Stimulated activated CD4-positive, alpha-beta T cell treated with anti-CD3 and anti-CD28 coated beads, Interleukin-1b, Interleukin-23, amount 100 ng/mL, for 1 hour (primary cell): ENCODE measurements around the gene GMDS.

ENCODE experiments used
- DNase-seq, 2 donors: peaks; one replicate each; pipeline ENCODE4 v3.0.0-alpha.2; 2020; ENCODE audit warnings: low read depth in 2 of 2

GMDS gene

DNA sequence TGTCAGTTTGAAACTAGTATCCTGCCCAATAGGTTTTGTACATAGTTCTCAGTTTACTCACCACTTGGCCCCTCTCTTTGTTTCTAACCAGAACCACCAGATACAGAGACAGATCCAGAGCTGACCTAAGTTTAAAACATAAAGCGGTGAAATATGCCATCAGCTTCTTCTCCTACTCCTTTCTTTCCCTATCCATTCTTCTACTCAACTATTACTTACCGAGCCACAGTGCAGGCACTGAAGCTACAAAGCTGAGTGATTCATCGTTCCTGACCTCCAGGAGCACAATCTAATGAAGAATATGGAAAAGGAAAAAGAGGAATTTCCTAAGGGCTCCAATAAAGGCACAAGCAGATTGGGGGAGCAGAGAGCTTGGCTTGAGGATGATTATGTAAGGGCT is 349.7 kb downstream of the GMDS start:
- DNase-seq, result no peak

DNA sequence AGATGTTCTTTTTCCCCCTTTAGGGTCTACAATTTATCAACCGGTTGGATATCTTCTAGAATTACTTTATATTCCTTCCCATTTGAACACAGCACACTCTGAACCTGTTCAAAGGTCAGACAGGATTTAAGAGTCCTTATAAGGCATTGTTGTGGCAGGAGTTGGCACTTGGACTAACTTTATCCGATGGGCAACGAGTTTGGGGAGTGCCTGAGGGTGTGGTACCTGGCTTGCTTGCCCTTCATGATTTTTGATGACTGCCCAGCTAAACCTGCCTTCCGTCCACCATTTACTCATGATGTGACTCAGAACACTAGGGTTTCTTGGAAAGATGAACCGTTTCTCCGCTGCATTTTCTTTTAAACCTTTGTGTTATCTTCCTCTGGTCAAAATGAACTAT is 350.5 kb downstream of the GMDS start:
- no peak for DNase-seq

DNA sequence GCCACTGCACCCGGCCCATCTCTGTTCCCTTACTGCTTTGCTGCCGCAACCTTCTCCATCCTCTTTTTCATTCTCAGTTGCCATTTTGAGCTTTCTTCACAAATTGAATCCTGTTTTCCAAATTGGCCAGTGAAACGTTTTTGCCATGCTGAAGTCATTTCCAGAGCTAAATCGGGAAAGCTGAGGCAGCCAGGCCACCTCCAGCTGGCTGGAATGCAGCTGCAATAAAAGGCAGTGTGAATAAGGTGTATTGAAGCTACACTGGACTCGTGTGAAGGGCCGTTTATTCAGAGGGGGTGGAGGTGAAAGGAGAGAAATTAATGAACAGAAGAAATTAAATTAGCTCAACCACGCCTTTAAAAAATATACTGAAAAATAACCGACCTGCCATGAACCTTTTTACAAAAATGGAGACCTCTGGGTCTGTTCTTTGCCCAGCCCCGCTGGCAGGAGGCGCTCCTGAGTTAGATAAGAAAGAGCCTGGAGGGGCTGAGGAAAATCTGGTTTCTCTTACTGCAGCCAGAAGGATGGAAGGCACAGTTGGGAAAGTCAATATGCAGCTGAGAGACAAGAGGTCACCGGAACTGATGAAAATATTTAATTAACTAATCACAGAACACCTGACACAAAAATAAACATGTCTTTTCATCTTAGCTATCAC is 351.8 kb downstream of the GMDS start:
- DNase-seq, result no peak

DNA sequence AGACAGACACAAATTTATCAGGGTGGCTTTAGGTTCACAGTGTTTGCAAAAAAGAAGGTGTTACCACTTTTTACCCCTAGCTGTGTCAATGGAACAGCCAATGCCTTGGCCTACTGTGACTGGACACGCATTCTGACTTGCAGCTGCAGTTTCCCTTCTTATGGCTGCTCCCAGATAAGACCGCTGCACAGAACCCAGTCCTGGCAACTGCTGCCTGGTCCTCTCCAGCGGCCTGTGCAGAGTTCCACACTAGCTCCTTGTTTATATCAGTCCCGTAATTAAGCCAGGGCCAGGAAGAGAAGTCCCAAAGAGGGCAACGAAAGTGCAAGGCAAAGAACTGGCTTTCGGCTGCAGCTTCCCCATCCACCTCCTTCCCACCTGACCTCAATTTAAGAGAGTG is 352.7 kb downstream of the GMDS start:
- no peak for DNase-seq

DNA sequence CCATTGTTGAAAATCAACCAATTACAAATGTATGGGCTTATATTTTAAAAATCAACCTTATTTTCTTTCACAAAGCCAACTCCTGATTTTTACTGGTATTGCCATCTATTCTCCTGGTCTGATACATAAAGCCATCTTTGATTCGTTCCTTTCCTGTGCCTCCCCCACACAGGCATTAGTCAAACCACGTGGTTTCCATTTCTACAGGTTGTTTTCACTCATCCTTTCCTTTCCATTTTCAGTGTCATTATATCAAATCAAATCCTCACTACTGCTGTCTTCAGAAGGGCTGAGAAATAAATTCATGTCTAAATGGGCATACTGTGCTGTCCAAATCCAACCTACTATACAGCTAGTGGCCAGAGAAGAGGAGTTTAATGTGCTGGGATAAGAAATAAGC is 354.4 kb downstream of the GMDS start:
- no peak for DNase-seq

DNA sequence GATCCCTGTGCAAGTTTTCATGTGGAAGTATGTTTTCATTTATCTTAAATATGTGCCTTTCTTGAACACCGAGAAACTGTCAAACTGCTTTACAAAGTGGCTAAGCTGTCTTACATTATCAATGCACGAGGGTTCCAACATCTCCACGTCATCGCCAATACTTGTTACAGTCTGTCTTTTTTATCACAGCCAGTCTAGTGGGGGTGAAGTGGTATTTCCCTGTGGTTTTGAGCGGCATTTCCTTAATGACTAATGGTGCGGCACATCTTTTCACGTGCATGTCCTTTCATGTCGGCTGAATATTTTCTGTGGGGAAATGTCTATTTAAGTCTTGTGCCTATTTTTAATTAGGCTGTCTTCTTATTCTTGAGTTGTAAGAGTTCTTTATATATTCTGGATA is 355.3 kb downstream of the GMDS start:
- no peak for DNase-seq

DNA sequence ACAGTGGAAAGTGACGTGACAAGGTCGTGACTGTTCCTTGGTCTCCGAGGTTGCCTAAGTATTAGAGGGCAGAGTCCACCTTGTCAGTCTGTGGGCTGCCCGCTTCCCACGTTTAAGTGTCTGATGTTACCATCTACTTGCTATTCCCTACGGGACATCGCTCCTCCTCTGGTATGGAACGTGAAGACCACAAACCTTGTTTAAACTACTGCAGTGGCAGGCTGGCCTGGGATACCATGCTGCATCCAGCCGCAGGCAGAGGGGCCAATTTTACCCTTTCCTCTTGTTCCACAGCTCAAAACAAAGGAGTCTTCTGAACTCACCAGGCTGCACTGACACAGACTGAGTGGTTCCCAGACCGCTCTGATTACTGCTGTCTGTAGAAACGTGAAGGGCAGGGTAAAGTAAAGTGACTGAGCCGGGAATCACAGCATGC is 359.8 kb downstream of the GMDS start:
- no peak for DNase-seq

DNA sequence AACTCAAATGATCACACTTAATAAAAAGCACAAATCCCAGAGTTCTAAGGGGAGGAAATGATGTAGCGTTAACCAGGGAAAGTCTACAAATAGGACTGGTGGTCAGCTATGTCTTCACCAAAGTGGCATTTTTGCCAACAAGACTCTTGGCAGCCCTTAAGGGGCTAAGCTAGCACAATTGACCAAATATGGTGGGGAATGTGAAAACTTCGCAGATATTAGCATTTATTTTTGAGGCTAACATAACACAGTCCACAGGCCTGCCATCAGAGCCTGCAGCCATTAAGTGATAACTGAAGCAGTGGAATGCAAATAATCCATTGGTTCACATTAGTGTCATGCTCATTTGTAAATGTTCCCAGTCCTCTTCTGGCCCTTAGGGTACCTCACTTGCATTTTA is 361.1 kb downstream of the GMDS start:
- DNase-seq, result no peak

DNA sequence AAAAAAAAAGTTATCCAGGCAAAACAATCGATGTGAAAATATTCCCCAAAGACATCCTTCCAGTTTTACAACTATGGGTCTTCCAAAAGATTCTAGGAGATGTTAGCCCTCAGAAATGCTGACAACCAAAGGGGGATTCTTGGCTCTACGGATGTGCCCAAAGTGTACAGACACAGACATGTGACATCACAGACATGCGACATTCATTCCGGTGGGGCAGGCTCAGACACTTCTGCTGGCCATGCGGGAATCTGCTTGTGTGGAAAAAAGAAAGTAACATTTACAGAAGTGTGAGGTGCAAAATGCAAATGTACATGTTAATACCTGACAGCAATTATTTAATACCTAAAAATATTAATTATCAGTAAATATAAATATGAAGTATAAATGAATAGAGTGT is 367.1 kb downstream of the GMDS start:
- DNase-seq, result no peak

DNA sequence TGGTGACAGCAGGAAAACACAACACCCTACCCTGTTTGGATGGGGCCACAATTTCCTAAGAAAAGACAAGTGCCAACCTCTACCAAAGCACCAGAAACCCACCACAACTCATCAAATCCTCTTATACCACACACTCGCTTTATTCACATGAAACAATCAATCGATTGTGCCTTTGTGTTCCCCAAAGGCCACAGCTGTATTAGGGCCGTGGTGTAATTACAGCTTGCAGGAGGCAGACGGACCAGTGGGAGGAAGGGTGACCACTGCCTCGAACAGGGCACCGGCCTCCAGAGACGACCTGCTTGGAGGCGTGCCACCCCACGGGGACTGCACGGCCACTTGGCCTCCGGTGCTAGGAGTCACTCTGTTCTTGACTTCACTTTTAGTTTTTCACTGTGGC is 371.6 kb downstream of the GMDS start:
- DNase-seq, result no peak

DNA sequence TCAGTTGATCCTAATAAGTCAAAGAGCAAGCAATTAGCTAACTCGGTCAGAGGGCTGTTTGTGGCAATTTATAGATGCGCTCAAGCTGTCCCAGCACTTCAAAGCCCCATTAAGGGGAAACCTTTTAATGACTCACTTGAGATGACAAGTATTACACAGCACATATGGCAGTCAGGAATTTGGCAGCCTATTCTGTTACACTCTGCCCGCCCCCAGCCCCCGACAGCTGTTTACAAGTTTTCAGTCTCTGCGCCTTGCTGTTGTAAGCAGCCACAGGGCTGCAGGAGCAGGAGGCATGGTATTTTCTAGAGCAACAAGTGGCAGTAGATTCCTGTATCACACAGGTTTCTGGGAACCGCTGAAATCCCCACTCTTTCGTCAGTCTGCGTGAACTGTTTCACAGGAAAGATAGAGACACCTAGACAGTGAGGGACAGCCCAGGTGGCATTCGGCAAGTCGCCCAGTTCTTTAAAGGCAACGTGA is 372.7 kb downstream of the GMDS start:
- no peak for DNase-seq

DNA sequence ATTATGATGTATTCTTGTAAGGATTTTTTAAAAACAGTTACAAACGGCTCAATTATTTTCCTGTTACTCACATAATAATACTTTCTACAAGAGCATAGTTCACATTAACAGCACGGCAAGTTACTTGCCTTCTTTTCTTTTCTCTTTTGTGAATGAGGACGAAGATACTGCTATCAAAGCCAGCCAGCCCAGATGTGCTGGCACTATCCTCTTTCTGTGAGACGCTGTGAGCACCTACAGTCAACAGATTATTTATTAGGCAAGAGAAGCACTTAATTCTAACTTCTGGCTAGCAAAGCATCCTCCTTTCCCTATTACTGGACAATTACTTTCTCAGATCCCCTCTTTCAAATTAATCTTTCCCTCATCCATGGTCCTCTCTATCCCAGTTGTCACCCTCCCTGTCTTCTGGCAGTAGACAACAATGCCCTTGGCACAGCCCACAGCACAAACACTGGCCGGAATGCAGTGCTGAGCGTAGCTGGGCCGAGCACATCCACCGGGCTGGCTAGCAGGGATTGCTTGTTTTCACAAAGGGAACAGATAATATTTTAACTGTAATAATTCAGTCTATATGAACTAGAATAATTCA is 373.6 kb downstream of the GMDS start:
- DNase-seq, result no peak

DNA sequence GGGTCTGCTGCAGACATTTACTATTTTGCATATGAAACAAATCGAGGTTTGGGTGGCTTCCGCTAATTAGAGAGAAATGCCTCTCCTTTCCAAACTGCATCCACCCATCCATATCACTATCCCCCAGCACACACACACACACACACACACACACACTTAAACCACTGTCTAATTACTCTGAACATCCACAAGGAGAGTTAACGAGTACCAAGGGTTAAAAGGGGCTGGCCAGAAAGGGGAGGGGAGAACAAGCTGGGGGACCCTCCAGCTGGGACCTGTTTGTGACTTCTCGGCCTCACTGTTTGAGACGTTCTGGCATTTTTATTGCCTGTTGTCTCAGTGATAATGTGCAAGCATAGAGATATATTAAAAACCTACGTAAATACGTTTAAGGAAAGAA is 374.5 kb downstream of the GMDS start:
- no peak for DNase-seq

DNA sequence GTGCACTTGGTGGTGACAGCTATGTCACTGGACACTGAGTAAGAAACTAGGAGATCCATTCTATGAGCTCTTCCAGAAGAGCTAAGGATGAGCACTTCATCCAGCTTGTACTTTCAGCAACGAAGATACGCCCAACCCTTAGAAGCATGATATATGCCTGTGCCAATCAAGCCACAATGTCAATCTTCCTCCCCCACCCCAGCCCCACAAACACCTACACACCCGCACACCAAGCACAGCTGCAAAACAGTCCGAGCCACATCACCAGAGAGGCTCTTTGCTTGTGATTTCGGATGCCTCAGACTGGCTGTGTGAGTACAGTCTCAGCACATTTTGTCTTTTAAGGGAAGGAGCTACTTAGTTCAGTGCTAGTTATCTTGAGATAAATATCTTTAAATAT is 375.2 kb downstream of the GMDS start:
- DNase-seq, result no peak

DNA sequence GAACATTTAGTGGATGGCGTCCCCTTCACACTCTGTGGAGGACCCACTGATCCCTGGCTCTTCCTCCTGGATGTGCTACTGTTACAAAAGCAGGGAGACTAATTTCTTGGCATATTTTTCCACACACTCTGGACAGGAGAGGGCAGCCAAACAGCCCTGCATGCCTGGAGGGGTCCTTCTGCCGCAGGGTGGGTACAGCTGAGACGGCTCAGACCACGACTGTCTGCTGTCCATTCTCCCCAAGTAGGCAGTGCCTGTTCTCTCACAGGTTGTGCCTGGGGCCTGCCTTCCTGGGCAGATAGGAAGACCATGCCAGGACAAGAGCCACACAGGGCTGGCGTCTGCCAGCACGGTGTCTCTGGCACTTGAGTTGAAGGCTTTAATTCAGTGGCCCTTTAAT is 375.6 kb downstream of the GMDS start:
- no peak for DNase-seq

DNA sequence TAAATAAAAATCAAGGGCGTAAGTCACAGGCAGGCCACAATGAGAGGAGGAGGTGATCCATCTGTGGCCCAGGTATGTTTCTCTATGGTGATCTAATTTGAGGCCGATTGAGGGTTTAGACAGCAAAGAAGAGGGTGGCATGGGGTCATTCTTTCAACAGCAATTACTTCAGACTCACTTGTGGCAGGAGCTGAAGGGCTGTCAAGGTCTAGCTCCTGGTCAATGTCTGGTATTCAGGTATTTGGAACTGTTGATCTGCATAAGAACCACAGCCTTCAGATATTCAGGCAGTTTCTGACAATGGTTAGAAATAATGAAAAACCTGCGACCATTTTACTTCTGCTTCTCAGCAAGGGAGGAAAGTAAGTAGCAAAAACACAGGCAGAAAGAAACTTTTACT is 376.1 kb downstream of the GMDS start:
- DNase-seq, result no peak

DNA sequence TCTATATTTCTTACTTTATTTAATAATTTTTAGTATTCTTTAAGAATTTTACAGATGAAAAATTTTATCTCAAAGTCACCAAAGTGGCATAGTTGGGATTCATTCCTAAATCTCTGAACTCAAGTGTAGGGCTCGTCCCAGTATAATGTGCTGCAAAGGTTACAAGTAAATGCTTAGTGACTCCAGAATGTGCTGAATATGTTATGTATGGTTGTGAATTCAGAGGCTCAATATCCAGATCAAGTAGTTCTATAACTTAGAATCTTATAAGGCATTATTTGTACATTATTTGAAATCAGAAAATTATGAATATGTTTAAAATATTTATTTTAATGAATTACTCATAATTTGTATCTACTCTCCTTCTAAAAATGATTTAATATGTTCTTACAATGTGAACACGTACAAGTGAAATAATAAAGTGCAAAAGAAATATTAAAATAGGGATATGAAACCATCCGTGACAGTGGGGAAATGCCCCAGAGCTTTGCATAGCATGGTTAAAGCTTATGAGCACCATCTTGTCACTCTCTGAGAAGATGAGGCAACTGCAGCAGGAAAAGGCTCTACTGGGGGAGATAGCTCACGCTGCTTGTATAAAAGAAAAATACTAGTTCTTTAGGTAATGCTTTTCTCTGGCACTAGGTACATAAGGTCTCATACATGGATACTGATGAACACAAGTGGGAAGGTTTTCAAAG is 376.7 kb downstream of the GMDS start:
- no peak for DNase-seq

DNA sequence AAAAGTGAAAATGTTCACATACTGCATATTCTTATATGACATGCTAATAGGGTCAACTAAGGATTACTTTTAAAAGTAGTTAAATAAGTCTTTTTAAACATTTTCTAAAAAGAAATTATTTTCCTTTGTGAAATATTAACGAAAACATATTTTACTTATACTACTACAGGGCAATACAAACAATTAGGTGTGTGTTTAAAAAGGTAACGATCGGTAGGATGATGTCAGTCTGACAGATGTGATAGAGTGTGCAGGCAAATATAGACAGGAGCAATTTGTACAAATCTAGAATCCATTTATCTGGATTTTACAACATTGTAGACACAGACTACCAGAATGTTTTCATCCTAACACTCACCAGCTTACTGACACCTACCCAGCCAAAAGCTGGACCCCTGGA is 378.2 kb downstream of the GMDS start:
- DNase-seq, result no peak

DNA sequence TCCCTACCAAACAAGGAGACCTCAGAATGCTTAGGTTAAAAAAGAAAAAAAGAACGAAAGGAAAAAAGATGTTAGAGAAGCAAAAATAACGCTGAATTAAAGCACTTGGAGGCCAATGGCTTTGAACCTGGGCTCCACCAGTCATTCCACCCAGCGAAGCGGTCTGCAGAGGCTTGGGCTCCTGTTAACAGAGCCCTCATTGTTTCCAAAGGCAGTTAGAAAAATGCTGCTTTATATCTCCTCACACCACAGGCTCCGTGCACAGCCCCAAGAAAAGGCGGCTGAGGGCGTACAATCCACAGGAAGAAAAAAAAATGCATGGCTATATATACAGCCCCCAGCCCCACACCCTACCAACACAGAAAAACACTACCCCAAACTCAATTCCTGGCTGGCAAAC is 379.8 kb downstream of the GMDS start:
- DNase-seq, result no peak

DNA sequence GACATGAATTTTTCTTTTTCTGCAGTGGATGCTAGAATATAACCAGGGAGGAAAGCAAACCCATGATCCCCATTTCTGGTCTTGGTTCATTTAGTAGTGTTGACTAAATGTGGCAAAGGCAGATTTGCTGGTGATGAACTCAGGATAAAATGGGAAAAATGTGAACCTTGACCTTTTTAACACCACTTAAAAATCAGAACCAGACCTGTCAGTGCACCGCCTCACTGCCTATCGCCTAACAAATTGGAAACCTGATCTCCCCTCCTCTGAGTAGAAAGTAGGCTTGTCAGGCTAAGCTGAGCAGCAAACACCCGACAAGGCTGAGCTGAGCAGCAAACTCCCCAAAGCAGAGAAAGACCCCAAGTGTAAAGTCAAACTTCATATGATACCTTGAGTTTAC is 380.9 kb downstream of the GMDS start:
- no peak for DNase-seq

DNA sequence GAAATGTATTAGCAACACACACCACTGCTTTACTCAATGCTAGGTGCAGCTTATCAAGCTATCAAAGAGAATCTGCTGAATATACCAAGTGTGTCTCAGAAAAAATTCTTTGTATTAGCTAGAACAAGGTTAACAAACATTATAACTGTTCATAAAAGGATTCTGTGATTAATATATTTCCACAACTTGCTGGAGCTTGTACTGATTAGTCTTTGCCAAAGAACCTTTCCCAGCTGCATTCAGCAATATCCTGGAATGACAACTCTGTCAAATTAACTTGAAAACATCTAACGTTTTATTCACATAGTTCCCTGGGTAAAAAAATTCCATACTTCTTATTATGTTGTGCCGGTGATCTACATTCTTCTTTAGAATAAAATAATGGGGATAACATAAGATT is 383.0 kb downstream of the GMDS start:
- DNase-seq, result no peak

DNA sequence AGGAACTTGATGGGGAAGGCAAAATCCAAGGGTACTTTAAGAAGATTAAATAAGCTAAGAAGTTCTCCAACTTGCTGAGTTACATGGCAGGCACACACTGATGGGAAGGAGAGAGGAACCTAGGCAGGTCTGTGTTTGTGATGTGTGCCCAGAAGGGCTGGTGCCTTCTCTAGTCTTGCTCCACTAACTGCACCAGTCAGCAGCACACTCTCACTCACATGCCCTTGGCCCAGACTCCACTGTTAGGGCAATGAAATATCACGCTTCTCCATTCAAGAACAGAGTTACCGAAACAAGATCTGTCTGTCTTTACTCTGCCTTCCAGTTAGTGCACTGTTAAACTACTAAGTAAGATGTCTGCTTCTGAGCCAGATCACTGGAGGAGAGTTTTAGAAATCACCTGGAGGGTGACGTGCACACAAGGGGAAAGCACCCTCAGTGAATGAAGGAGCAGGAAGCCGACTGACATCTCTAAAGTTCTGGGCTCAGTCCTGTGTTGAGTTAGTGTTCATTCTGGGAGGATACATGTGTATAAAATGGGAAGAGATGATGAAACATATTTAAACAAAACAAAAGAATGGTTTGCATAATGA is 384.6 kb downstream of the GMDS start:
- DNase-seq, result no peak

DNA sequence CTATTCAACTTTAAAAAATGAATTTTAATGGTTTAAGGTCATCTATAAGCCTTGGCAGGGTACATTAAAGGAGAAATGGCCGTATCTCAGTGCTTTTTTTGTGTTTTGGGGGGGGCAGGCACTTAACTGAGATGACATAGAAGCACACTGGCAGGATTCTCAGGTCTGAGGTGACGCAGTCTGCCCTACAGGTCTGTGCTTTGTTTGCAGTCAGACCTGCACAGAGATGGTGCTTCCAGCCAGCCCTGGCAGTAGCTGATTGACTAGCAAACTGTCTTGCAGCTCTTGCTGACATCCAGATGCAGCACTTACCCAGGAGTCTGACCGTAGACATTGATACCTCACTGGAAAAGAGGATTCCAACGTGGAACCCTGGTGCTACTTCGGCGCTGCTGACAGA is 386.5 kb downstream of the GMDS start:
- DNase-seq, result no peak
